Measurements from ENCODE around the gene LMBR1L. TPM values are rescaled to one million over a fixed set of nuclear protein-coding genes. Genes with fewer than 3 reads are reported as not detected.
"Not testable (repeated sequence)": the region's sequence is repeated elsewhere in the genome, so short reads cannot be mapped to it uniquely, and the experiment has no call there.

Gene LMBR1L
- total and polyA plus RNA-seq, 2 of the 13 experiments (the other 11 are each of a cell fraction or from before 2014, with no cell fraction given) = 12.2 to 65.9 TPM

DNA sequence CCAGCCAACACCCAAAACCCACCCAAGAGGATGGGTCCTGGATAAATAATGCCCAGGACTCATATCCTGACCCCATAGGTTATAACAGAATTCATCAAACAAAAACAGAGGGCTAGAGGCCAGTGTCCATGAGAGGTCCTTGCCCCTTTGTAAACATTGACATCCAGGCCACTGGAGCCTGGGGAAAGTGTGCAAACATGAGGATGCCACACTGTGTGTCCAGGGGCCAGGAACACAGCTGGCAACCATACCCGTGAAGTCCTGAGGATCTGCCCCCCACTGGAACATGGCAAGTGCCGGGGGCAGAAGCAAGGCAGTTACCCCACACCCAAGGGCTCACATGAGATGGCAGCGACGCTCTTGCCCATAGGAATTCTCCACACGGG, 45.9 kb downstream of the LMBR1L start:
- no TSS peak for BruUV-seq (replicated peaks)
- Histone ChIP-seq H4K20me1 (ENCODE audit: insufficient read depth, low read length) (no peaks in the 10 kb centered on the region), H3K27ac (ENCODE audit: extremely low read length, insufficient read depth, low read length) (no peak overlapping the region), H2AFZ (ENCODE audit: low read length) (no peak overlapping the region), H3K4me2 (ENCODE audit: low read depth, low read length) (no peak overlapping the region), H3K4me1 (ENCODE audit: insufficient read depth, low read length) (peaks cover 32% of the 10 kb centered on the region), H3K4me3 (replicated peaks in 1 of 3; ENCODE audit: insufficient read depth in 1 of 3, low read depth in 2 of 3, low read length in 3 of 3) (no peak overlapping the region), H3K36me3 (replicated peaks in 1 of 2; ENCODE audit: control insufficient read depth in 1 of 2, insufficient read depth in 2 of 2, low read length in 2 of 2) (no peaks in the 10 kb centered on the region), H3K27me3 (ENCODE audit: control insufficient read depth in 1 of 2, insufficient read depth in 2 of 2, low read length in 2 of 2) (no peaks in the 10 kb centered on the region; a peak in 1 of 5 replicates), H3K9ac (ENCODE audit: insufficient read depth, low read depth, low read length) (no peak overlapping the region), H3K79me2 (ENCODE audit: insufficient read depth, low read length) (peaks cover 8% of the 10 kb centered on the region), H3K9me3 (ENCODE audit: low read length) (no peaks in the 10 kb centered on the region)
- no peak for FAIRE-seq
- TF ChIP-seq, protein P1, sequence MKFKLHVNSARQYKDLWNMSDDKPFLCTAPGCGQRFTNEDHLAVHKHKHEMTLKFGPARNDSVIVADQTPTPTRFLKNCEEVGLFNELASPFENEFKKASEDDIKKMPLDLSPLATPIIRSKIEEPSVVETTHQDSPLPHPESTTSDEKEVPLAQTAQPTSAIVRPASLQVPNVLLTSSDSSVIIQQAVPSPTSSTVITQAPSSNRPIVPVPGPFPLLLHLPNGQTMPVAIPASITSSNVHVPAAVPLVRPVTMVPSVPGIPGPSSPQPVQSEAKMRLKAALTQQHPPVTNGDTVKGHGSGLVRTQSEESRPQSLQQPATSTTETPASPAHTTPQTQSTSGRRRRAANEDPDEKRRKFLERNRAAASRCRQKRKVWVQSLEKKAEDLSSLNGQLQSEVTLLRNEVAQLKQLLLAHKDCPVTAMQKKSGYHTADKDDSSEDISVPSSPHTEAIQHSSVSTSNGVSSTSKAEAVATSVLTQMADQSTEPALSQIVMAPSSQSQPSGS (CRISPR knock-in tag; IDR thresholded peaks at IDR 0.05) = no peak
- peak; percentile 48 for TF ChIP-seq FOXA3 (CRISPR knock-in tag; IDR thresholded peaks at IDR 0.05)
- TF ChIP-seq GATAD2A (CRISPR knock-in tag; IDR thresholded peaks at IDR 0.05) = 0 out of 2 replicates have a peak, but pooled peaks have one; percentile 22
- TF ChIP-seq, protein P2, sequence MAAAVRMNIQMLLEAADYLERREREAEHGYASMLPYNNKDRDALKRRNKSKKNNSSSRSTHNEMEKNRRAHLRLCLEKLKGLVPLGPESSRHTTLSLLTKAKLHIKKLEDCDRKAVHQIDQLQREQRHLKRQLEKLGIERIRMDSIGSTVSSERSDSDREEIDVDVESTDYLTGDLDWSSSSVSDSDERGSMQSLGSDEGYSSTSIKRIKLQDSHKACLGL (CRISPR knock-in tag; IDR thresholded peaks at IDR 0.05) = no peak
- TF ChIP-seq ZKSCAN1 (IDR thresholded peaks at IDR 0.05; ENCODE audit: low read length) = peak; percentile 78; the same call in 1 of the 2 replicates
- no peak for TF ChIP-seq SOX5 (CRISPR knock-in tag; IDR thresholded peaks at IDR 0.05; ENCODE audit: borderline replicate concordance)
- TF ChIP-seq SP4 (CRISPR knock-in tag; IDR thresholded peaks at IDR 0.05) = no peak
- no peak for TF ChIP-seq NFRKB (IDR thresholded peaks at IDR 0.05)
- TF ChIP-seq ZNF543 (CRISPR knock-in tag; IDR thresholded peaks at IDR 0.05) = no peak
- ChIA-PET POLR2A (interaction anchor here (0.8 to 1.8 kb wide), 2 partner anchors 56 to 67 kb away, joined by 4 to 6 read pairs; partner anchors contain the start of gene TUBA1B), CTCF (ENCODE audit: low intra/inter-chr PET ratio, low total read pairs) (interaction anchor here (1.3 to 1.4 kb wide), 2 partner anchors 33 to 56 kb away, joined by 8 to 9 read pairs; no protein-coding TSS in a partner anchor)
- WGBS (ENCODE audit: low lambda C conversion rate) = 69% methylated on average over 5 of the region's 5 CpGs
- in situ Hi-C loops (cut with HindIII; ENCODE audit: extremely low pct_ligation_motif_present, low pct_unique_long_range_greater_than_20kb) = loop anchor here (5.0 kb wide), 1 partner anchor 58 kb away; no protein-coding TSS in a partner anchor
- ATAC-seq = no peak
- no peak for DNase-seq (ENCODE audit: low spot score)
- intact Hi-C loops (cut with micrococcal nuclease; ENCODE audit: unreplicated experiment) = loop anchor here (1.0 to 5.0 kb wide), 3 partner anchors 34 to 56 kb away; no protein-coding TSS in a partner anchor

DNA sequence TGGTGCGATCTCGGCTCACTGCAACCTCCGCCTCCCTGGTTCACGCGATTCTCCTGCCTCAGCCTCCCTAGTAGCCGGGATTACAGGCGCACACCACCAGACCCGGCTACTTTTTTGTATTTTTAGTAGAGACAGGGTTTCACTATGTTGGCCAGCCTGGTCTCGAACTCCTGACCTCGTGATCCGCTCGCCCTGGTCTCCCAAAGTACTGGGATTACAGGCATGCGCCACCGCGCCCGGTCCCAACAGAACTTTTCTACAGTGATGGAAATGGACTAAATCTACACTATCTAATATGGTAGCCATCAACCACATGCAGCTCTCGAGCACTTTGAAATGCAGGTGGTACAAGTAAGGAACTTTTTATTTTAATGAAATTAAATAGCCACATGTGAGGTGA, 48.7 kb downstream of the LMBR1L start:
- POLR2A ChIA-PET; ATAC-seq; FAIRE-seq; H3K27ac ChIP-seq (ENCODE audit: extremely low read length, insufficient read depth, low read length); H2AFZ ChIP-seq (ENCODE audit: low read length); in situ Hi-C loops (cut with HindIII; ENCODE audit: extremely low pct_ligation_motif_present, low pct_unique_long_range_greater_than_20kb); BruUV-seq (replicated peaks); H3K4me3 ChIP-seq (replicated peaks in 1 of 3; ENCODE audit: insufficient read depth in 1 of 3, low read depth in 2 of 3, low read length in 3 of 3); H3K27me3 ChIP-seq (ENCODE audit: control insufficient read depth in 1 of 2, insufficient read depth in 2 of 2, low read length in 2 of 2); DNase-seq (ENCODE audit: low spot score); CTCF ChIA-PET (ENCODE audit: low intra/inter-chr PET ratio, low total read pairs); H3K9ac ChIP-seq (ENCODE audit: insufficient read depth, low read depth, low read length); H3K36me3 ChIP-seq (replicated peaks in 1 of 2; ENCODE audit: control insufficient read depth in 1 of 2, insufficient read depth in 2 of 2, low read length in 2 of 2); H3K9me3 ChIP-seq (ENCODE audit: low read length): not testable (repeated sequence)
- Histone ChIP-seq H3K4me2 (ENCODE audit: low read depth, low read length) (peak overlapping the region; percentile 98; the same call in 1 of the 2 replicates), H4K20me1 (ENCODE audit: insufficient read depth, low read length) (peaks cover 25% of the 10 kb centered on the region), H3K4me1 (ENCODE audit: insufficient read depth, low read length) (peaks cover 44% of the 10 kb centered on the region), H3K79me2 (ENCODE audit: insufficient read depth, low read length) (peaks cover 37% of the 10 kb centered on the region)
- intact Hi-C loops (cut with micrococcal nuclease; ENCODE audit: unreplicated experiment) = loop anchor here (5.0 kb wide), 1 partner anchor 50 kb away; no protein-coding TSS in a partner anchor
- 92% methylated on average over 17 of the region's 17 CpGs for WGBS (ENCODE audit: low lambda C conversion rate)
